HEK293 (cell line): ENCODE measurements around the gene PRAMEF8.
"Not testable (repeated sequence)": the region's sequence is repeated elsewhere in the genome, so short reads cannot be mapped to it uniquely, and the experiment has no call there.

Experiments
- CTCF ChIA-PET: fragments of 350-600 bp; formaldehyde crosslinking; extraction: SDS; loops from one replicate; lab custom pipeline; 2021; ENCODE audit warnings: antibody characterized with exemption; lab: Yijun Ruan, JAX
- POLR2A ChIA-PET: fragments of 300-600 bp; formaldehyde crosslinking; extraction: SDS; loops from one replicate; lab custom pipeline; 2020; ENCODE audit warnings: antibody characterized with exemption, inconsistent platforms; lab: Yijun Ruan, JAX
- H3K27ac ChIP-seq: fragments of 200-500 bp; sonication (Bioruptor generic); 2 replicates; pipeline ENCODE4 v1.5.1; 2014; ENCODE audit warnings: low read depth, low read length, control low read depth, inconsistent platforms; ENCODE audit errors: extremely low read depth
- H3K36me3 ChIP-seq, 2 experiments: fragments of 200-500 bp in 1 of 2; sonication (Bioruptor generic) in 1 of 2; 1 replicate in 1 of 2; 2 replicates in 1 of 2; pipeline ENCODE4 v1.5.1; 2014 to 2017; ENCODE audit warnings: inconsistent platforms in 2 of 2, low read length in 2 of 2; ENCODE audit not compliant: control insufficient read depth in 2 of 2, insufficient read depth in 1 of 2
- H3K4me1 ChIP-seq: fragments of 200-500 bp; sonication (Bioruptor generic); 2 replicates; pipeline ENCODE4 v1.5.1; 2014; ENCODE audit warnings: mild to moderate bottlenecking, low read length, inconsistent platforms; ENCODE audit not compliant: control insufficient read depth, insufficient read depth
- H3K4me3 ChIP-seq: 2 replicates; pipeline ENCODE4 v1.5.1; 2011; ENCODE audit warnings: low read depth, mild to moderate bottlenecking, control low read depth, low read length, moderate library complexity
- H3K9me3 ChIP-seq: fragments of 200-500 bp; sonication (Bioruptor generic); 2 replicates; pipeline ENCODE4 v1.5.1; 2014; ENCODE audit warnings: low read depth, low read length, inconsistent platforms; ENCODE audit not compliant: control insufficient read depth, insufficient read depth
- ZNF394 ChIP-seq: fragments of 450-650 bp; formaldehyde crosslinking; IDR thresholded peaks from 2 replicates; pipeline ENCODE4 v1.5.1; 2016; ENCODE audit warnings: missing biosample characterization, missing genetic modification characterization, mild to moderate bottlenecking, moderate library complexity, borderline replicate concordance
- ZNF426 ChIP-seq: fragments of 450-650 bp; formaldehyde crosslinking; IDR thresholded peaks from 2 replicates; pipeline ENCODE4 v1.5.1; 2017; ENCODE audit warnings: missing biosample characterization, missing genetic modification characterization, mild to moderate bottlenecking, inconsistent platforms, moderate library complexity

The PRAMEF8 gene

DNA sequence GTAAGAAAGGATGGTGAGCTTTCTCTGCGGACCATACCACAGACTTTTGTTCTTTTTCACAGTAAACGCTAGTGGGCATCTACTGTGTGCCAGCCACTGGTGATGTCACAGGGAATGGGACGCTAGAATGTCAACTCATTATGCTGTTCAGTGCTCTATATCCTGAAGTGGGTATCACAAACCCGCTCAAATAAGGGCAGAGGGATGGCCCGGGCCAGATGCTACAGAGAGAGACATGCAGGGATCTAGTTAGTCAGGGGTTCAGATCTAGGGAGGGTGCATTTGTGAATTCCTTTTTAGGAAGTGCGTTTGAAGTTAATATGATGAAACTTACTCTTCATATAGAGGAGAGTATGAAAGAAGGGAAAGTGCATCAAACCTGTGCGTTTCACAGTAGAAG lies 37.8 kb downstream of the PRAMEF8 start:
- H3K36me3 ChIP-seq, H3K27ac ChIP-seq, H3K9me3 ChIP-seq, H3K4me1 ChIP-seq, POLR2A ChIA-PET, H3K4me3 ChIP-seq, CTCF ChIA-PET: not testable (repeated sequence)

DNA sequence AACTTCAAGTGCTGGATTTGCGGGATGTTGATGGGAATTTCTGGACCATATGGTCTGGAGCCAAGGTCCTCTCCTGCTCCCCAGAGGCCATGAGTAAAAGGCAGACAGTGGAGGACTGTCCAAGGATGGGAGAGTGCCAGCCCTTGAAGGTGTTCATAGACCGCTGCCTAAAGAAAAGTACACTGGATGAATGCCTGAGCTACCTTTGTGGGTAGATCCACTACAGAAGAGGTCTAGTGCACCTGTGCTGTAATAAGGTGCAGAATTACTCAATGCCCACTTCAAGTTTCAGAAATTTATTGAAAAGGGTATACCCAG lies 38.4 kb downstream of the PRAMEF8 start:
- H3K36me3 ChIP-seq, H3K4me3 ChIP-seq, CTCF ChIA-PET, H3K27ac ChIP-seq, H3K4me1 ChIP-seq, POLR2A ChIA-PET, H3K9me3 ChIP-seq: not testable (repeated sequence)

DNA sequence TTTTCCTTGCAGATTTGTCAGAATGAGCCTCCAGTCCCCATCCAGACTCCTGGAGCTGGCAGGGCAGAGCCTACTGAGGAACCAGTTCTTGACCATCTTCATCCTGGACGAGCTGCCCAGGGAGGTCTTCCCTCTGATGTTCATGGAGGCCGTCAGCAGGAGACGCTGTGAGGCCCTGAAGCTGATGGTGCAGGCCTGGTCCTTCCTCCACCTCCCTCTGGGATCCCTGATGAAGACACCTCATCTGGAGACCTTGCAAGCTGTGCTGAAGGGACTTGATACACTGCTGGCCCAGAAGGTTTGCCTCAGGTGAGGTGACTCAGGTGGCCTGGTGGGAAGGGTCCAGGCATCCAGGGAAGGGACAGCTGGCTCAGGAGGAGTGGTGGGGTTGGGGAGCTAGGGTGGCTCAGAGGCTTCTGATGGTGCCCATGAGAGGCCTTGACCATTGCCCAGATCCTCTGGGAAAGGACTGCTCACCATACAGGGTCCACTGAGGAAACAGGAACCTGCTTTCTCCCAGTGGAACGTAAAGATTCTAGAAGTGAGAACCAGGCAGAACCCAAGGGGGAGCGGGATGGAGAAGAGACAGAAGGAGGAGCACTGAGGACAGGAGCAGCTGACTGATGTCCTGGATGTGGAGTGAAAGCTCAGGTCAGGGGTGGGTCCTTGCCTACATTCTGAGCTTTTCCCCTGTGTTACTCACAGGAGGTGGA lies 38.9 kb downstream of the PRAMEF8 start:
- H3K4me1 ChIP-seq, H3K27ac ChIP-seq, H3K4me3 ChIP-seq, CTCF ChIA-PET, H3K36me3 ChIP-seq, POLR2A ChIA-PET, H3K9me3 ChIP-seq: not testable (repeated sequence)

DNA sequence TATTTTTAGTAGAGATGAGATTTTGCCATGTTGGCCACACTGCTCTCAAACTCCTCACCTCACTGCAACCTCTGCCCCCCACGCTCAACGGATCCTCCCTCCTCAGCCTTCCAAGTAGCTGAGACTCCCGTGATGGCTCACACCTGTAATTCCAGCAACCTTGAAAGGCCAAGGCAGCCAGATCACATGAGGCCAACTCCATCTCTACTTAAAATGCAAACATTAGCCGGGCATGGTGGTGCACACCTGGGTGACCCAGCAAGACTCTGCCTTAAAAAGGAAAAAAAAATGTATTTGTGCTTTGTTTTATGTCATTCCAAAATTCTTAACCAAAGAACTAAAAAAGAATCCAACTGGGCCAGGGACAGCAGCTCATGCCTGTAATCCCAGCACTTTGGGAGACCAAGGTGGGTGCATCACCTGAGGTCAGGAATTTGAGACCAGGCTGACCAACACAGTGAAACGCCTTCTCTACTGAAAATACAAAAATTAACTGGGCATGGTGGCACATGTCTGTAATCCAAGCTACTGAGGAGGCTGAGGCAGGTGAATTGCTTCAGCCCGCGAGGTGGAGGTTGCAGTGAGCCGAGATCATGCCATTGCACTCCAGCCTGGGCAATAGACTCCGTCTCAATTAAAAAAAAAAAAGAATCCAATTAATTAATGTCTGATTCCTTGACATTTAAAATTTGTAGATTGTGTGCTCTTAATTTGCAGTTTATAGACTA lies 41.2 kb downstream of the PRAMEF8 start:
- POLR2A ChIA-PET, H3K4me1 ChIP-seq, CTCF ChIA-PET, H3K27ac ChIP-seq, H3K9me3 ChIP-seq, H3K4me3 ChIP-seq, H3K36me3 ChIP-seq: not testable (repeated sequence)

DNA sequence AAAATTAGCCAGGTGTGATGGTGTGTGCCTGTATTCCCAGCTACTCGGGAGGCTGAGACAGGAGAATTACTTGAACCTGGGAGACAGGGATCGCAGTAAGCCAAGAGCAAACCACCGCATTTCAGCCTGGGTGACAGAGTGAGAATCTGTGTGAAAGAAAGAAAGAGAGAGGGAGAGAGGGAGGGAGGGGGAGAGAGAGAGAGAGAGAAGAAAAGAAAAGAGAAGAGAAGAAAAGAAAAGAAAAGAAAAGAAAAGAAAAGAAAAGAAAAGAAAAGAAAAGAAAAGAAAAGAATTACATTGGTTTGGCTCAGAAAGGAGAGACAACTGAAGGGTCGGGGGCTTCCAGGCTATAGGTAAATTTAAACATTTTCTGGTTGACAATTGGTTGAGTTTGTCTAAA lies 45.3 kb downstream of the PRAMEF8 start:
- H3K4me1 ChIP-seq, CTCF ChIA-PET, H3K9me3 ChIP-seq, H3K36me3 ChIP-seq, H3K4me3 ChIP-seq, H3K27ac ChIP-seq, POLR2A ChIA-PET: not testable (repeated sequence)

DNA sequence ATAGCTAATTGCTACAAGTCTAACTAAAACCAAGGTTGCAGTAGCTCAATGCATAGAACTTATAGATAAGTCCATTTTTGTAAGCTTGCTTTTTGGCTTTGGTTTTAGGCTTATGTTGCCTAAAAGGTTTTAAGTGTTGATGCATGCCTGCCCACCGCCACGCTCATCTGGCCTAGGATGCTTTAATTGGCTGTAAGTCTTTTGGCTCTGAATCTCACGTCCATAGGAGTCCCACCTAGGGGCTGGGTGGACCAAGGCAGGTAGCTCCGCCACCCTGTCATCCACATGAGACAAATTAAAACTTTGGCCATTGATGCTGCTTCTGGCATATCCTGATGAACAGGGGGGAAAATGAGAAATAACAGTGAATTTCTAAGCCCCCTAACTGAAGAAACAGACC lies 47.4 kb downstream of the PRAMEF8 start:
- CTCF ChIA-PET, H3K4me1 ChIP-seq, H3K9me3 ChIP-seq, H3K36me3 ChIP-seq, H3K27ac ChIP-seq, POLR2A ChIA-PET, H3K4me3 ChIP-seq: not testable (repeated sequence)

DNA sequence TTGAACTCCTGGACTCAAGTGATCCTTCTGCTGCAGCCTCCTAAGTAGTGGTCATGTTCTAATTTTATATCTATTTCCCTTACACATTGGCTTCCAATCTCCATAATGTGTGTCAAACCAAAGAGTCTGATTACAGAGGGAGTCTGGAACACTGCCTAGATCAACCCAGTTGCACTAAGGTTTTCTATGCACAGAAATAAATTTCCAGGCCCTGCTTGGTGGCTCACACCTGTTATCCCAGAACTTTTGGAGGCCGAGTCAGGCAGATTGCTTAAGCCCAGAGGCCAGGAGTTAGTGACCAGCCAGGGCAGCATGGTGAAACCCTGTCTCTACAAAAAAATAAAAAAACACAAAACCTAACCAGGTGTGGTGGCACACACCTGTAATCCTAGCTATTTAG lies 50.9 kb downstream of the PRAMEF8 start:
- H3K27ac ChIP-seq, POLR2A ChIA-PET, H3K9me3 ChIP-seq, H3K4me1 ChIP-seq, CTCF ChIA-PET, H3K36me3 ChIP-seq, H3K4me3 ChIP-seq: not testable (repeated sequence)

DNA sequence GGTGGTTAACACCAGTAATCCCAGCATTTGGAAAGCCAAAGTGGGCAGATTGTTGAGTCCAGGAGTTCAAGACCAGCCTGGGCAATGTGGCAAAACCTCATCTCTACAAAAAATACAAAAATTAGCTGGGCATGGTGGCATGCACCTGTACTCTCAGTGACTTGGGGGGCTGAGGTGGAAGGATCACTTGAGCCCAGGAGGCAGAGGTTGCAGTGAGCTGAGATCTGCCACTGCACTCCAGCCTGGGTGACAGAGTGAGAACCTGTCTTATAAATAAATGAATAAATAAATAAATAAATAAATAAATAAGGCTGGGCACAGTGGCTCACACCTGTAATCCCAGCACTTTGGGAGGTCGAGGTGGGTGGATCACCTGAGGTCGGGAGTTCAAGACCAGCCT lies 52.9 kb downstream of the PRAMEF8 start:
- H3K4me1 ChIP-seq, H3K9me3 ChIP-seq, H3K27ac ChIP-seq, CTCF ChIA-PET, H3K36me3 ChIP-seq, POLR2A ChIA-PET, H3K4me3 ChIP-seq: not testable (repeated sequence)
- TF ChIP-seq ZNF426 (peak; percentile 17; the same call in 1 of the 2 replicates), ZNF394 (tag by site-specific recombination) (peak; percentile 22; the same call in 1 of the 2 replicates)
